HepG2 (cell line): ENCODE measurements around the gene ERMARD. TPM values are rescaled to one million over a fixed set of nuclear protein-coding genes. Genes with fewer than 3 reads are reported as not detected.

Source experiments
- ARNT2 ChIP-seq: sonication (generic); formaldehyde crosslinking; IDR thresholded peaks from 2 replicates; pipeline ENCODE4 v1.8.0; 2022; ENCODE audit warnings: mild to moderate bottlenecking, low read depth, missing genetic modification reagents, moderate library complexity
- BCL3 ChIP-seq: sonication (generic); formaldehyde crosslinking; IDR thresholded peaks from 2 replicates; pipeline ENCODE4 v1.5.1; 2020; ENCODE audit warnings: mild to moderate bottlenecking, missing genetic modification reagents, moderate library complexity
- CENPT ChIP-seq: sonication (generic); formaldehyde crosslinking; IDR thresholded peaks from 2 replicates; pipeline ENCODE4 v1.8.0; 2022; ENCODE audit warnings: low read depth, mild to moderate bottlenecking, moderate library complexity, missing genetic modification reagents
- DBP ChIP-seq: sonication (generic); formaldehyde crosslinking; IDR thresholded peaks from 2 replicates; pipeline ENCODE4 v1.4.0; 2020; ENCODE audit warnings: missing genetic modification reagents; ENCODE audit errors: not compliant biosample characterization
- HMGA1 ChIP-seq: sonication (generic); formaldehyde crosslinking; conservative IDR thresholded peaks from 2 replicates; pipeline ENCODE4 v1.4.0; 2020; ENCODE audit warnings: missing genetic modification reagents
- KAT7 ChIP-seq: IDR thresholded peaks from 2 replicates; pipeline ENCODE4 v1.6.1; 2018; ENCODE audit warnings: borderline replicate concordance, missing compliant biosample characterization
- KLF15 ChIP-seq: sonication (generic); formaldehyde crosslinking; IDR thresholded peaks from 2 replicates; pipeline ENCODE4 v1.8.1; 2023; ENCODE audit warnings: borderline replicate concordance, mild to moderate bottlenecking, inconsistent platforms, missing genetic modification reagents, mixed read lengths
- NFIB ChIP-seq: sonication (generic); formaldehyde crosslinking; IDR thresholded peaks from 2 replicates; pipeline ENCODE4 v1.9.0; 2021; ENCODE audit warnings: missing genetic modification reagents, mild to moderate bottlenecking, borderline replicate concordance
- XRCC5 ChIP-seq: fragments of 200-400 bp; formaldehyde crosslinking; optimal IDR thresholded peaks from 2 replicates; pipeline ENCODE3; 2017; ENCODE audit warnings: mild to moderate bottlenecking, low read length
- ZBED4 ChIP-seq: sonication (generic); formaldehyde crosslinking; IDR thresholded peaks from 2 replicates; pipeline ENCODE4 v1.4.0; 2020; ENCODE audit warnings: missing genetic modification reagents, borderline replicate concordance
- ZNF33A ChIP-seq: sonication (generic); formaldehyde crosslinking; IDR thresholded peaks from 2 replicates; pipeline ENCODE4 v1.5.1; 2020; ENCODE audit warnings: missing genetic modification reagents, mild to moderate bottlenecking, moderate library complexity, borderline replicate concordance
- ZNF460 ChIP-seq: sonication (generic); formaldehyde crosslinking; IDR thresholded peaks from 2 replicates; pipeline ENCODE4 v1.5.1; 2020; ENCODE audit warnings: missing genetic modification reagents, mild to moderate bottlenecking, borderline replicate concordance
- ZNF557 ChIP-seq: sonication (generic); formaldehyde crosslinking; IDR thresholded peaks from 2 replicates; pipeline ENCODE4 v1.4.0; 2020; ENCODE audit warnings: missing genetic modification reagents
- ZNF572 ChIP-seq: sonication (generic); formaldehyde crosslinking; IDR thresholded peaks from 2 replicates; pipeline ENCODE4 v1.5.1; 2020; ENCODE audit warnings: mild to moderate bottlenecking, missing genetic modification reagents
- ZNF577 ChIP-seq: sonication (generic); formaldehyde crosslinking; IDR thresholded peaks from 2 replicates; pipeline ENCODE4 v1.4.0; 2020; ENCODE audit warnings: mild to moderate bottlenecking, low read depth, missing genetic modification reagents, borderline replicate concordance
- polyA plus RNA-seq, 8 experiments: library from polyadenylated mRNA; depleted of rRNA in 3 of 8; stranded (reverse) in 7 of 8; unstranded in 1 of 8; fragments of >200 nt; fragmentation: Illumina TruSeq in 4 of 8; extraction: Trizol in 4 of 8; gene quantifications; 2 replicates each; pipeline versions ENCODE4 v1.2.1 to v1.2.3, GENCODE V29; 2011 to 2016; ENCODE audit warnings: low read depth in 4 of 8, missing spikeins in 1 of 8, mixed read lengths in 1 of 8; ENCODE audit not compliant: insufficient read depth in 1 of 8
- total RNA-seq, 5 experiments: library from RNA; depleted of rRNA; stranded (reverse); fragments of >200 nt; fragmentation: Illumina TruSeq; extraction: Trizol; gene quantifications; 2 replicates each; pipeline ENCODE4 v1.2.3, GENCODE V29; 2016; ENCODE audit warnings: low read depth in 1 of 5
- TF ChIP-seq, protein P1 (sequence below): sonication (generic); formaldehyde crosslinking; IDR thresholded peaks from 2 replicates; pipeline ENCODE4 v1.4.0; 2020; ENCODE audit warnings: low read depth, missing genetic modification reagents
- TF ChIP-seq, protein P2 (sequence below): sonication (generic); formaldehyde crosslinking; IDR thresholded peaks from 2 replicates; pipeline ENCODE4 v1.4.0; 2020; ENCODE audit warnings: mild to moderate bottlenecking, missing genetic modification reagents

The ERMARD gene
- total and polyA plus RNA-seq, 2 of the 13 experiments (the other 11 are each of a cell fraction or from before 2014, with no cell fraction given) = 8.8 to 10.7 TPM

- TF ChIP-seq ZBED4 = peak; percentile 27; the same call in 1 of the 2 replicates
- no peak for TF ChIP-seq NFIB (CRISPR knock-in tag)
- peak; percentile 13 for TF ChIP-seq DBP (CRISPR knock-in tag)
- TF ChIP-seq ZNF572 = no peak
- no peak for TF ChIP-seq HMGA1 (CRISPR knock-in tag)
- no peak for TF ChIP-seq KLF15
- 0 out of 2 replicates have a peak, but pooled peaks have one; percentile 62 for TF ChIP-seq KAT7 (CRISPR knock-in tag)
- TF ChIP-seq CENPT (CRISPR knock-in tag) = peak; percentile 56; the same call in 1 of the 2 replicates
- TF ChIP-seq ZNF557 (CRISPR knock-in tag) = 0 out of 2 replicates have a peak, but pooled peaks have one; percentile 56
- peak; percentile 13 for TF ChIP-seq XRCC5
- no peak for TF ChIP-seq ZNF33A
- no peak for TF ChIP-seq ZNF460 (CRISPR knock-in tag)
- TF ChIP-seq BCL3 (CRISPR knock-in tag) = no peak
- TF ChIP-seq, protein P1, sequence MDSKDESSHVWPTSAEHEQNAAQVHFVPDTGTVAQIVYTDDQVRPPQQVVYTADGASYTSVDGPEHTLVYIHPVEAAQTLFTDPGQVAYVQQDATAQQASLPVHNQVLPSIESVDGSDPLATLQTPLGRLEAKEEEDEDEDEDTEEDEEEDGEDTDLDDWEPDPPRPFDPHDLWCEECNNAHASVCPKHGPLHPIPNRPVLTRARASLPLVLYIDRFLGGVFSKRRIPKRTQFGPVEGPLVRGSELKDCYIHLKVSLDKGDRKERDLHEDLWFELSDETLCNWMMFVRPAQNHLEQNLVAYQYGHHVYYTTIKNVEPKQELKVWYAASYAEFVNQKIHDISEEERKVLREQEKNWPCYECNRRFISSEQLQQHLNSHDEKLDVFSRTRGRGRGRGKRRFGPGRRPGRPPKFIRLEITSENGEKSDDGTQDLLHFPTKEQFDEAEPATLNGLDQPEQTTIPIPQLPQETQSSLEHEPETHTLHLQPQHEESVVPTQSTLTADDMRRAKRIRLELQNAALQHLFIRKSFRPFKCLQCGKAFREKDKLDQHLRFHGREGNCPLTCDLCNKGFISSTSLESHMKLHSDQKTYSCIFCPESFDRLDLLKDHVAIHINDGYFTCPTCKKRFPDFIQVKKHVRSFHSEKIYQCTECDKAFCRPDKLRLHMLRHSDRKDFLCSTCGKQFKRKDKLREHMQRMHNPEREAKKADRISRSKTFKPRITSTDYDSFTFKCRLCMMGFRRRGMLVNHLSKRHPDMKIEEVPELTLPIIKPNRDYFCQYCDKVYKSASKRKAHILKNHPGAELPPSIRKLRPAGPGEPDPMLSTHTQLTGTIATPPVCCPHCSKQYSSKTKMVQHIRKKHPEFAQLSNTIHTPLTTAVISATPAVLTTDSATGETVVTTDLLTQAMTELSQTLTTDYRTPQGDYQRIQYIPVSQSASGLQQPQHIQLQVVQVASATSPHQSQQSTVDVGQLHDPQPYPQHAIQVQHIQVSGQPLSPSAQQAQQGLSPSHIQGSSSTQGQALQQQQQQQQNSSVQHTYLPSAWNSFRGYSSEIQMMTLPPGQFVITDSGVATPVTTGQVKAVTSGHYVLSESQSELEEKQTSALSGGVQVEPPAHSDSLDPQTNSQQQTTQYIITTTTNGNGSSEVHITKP (CRISPR knock-in tag) = no peak
- no peak for TF ChIP-seq ZNF577
- TF ChIP-seq ARNT2 = no peak; the same call in 1 of the 2 replicates
- TF ChIP-seq, protein P2, sequence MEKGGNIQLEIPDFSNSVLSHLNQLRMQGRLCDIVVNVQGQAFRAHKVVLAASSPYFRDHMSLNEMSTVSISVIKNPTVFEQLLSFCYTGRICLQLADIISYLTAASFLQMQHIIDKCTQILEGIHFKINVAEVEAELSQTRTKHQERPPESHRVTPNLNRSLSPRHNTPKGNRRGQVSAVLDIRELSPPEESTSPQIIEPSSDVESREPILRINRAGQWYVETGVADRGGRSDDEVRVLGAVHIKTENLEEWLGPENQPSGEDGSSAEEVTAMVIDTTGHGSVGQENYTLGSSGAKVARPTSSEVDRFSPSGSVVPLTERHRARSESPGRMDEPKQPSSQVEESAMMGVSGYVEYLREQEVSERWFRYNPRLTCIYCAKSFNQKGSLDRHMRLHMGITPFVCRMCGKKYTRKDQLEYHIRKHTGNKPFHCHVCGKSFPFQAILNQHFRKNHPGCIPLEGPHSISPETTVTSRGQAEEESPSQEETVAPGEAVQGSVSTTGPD (CRISPR knock-in tag) = no peak
Measured at GRCh38 chr6:169723200-169723909, 28.1 kb upstream of the ERMARD start (continued).
